CD4-positive, alpha-beta T cell treated with Interleukin-21 for 1 hour (primary cell): ENCODE measurements around the gene KIAA1958.

Experiments
- DNase-seq: peaks from one replicate; pipeline ENCODE4 v3.0.0-alpha.2; 2020

KIAA1958 gene

GRCh38 chr9:112531666-112532282, 45.1 kb downstream of the KIAA1958 start:
- no peak for DNase-seq

DNA sequence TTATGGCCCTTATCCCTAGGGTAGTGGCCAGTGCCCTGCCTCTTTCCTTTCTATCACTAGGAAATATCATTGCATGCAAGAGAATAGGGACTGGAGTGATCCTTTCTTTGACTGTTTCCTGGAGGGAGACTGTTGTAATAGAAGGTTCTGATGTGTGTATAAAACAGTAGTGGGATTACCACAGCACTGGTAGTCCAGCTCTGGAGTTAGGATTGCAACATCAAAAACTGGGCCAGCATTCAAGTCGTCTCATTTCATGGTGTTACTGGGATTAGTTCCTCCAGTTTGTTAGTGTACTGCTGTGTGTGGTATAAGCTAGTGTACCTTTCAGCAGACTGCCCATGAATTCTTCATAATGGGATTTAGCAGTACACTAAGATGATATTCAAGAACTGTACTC, 45.8 kb downstream of the KIAA1958 start:
- DNase-seq: no peak

DNA sequence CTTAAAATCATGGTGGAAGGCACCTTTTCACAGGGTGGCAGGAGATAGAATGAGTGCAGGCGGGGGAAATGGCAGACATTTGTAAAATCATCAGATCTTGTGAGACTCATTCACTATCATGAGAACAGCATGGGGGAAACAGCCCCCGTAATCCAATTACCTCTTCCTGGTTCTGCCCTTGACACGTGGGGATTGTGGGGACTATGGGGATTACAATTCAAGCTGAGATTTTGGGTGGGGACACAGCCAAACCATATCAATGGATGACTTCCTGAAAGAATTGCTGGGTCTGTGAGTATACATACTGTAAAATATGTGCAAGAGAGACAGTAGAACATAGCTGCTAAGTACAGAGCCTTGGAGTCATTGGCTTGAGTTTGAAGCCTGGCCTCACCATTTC, 47.0 kb downstream of the KIAA1958 start:
- no peak for DNase-seq

DNA sequence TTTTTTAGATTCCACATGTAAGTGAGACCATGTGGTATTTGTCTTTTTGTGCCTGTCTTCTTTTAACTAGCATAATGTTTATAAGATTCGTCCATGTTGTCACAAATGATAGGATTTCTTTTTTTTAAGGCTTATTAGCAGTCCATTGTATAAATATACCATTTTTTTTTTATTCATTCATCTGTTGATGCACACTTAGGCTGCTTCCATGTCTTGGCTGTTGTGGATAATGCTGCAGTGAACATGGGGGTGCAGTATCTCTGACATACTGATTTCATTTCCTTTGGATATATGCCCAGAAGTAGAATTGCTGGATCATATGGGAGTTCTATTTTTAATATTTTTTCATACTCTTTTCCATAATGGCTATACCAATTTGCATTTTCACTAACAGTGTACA, 48.7 kb downstream of the KIAA1958 start:
- DNase-seq: no peak

DNA sequence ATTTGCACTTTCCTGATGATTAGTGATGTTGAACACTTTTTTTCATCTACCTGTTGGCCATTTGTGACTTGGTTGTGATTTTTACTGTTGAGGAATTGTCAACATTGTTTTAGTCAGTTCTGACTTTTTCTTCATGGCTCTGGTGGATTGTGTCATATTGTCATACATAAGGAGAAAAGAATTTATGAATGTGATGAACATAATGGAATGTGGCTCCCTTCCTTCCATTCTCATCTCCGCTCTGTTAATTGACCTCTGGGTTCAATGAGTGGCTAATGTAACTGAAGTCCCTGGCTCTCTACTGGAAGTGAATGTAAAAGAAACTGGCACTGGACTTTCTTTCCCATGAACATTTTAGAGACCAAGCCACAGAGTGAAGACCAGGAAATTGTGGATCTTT, 49.2 kb downstream of the KIAA1958 start:
- DNase-seq: no peak

GRCh38 chr9:112537561-112537960, 50.9 kb downstream of the KIAA1958 start:
- DNase-seq: no peak

- no peak for DNase-seq
These were observed 54.2 kb downstream of the KIAA1958 start for GRCh38 chr9:112540800-112541199.

GRCh38 chr9:112541685-112542084, 55.1 kb downstream of the KIAA1958 start:
- no peak for DNase-seq

DNA sequence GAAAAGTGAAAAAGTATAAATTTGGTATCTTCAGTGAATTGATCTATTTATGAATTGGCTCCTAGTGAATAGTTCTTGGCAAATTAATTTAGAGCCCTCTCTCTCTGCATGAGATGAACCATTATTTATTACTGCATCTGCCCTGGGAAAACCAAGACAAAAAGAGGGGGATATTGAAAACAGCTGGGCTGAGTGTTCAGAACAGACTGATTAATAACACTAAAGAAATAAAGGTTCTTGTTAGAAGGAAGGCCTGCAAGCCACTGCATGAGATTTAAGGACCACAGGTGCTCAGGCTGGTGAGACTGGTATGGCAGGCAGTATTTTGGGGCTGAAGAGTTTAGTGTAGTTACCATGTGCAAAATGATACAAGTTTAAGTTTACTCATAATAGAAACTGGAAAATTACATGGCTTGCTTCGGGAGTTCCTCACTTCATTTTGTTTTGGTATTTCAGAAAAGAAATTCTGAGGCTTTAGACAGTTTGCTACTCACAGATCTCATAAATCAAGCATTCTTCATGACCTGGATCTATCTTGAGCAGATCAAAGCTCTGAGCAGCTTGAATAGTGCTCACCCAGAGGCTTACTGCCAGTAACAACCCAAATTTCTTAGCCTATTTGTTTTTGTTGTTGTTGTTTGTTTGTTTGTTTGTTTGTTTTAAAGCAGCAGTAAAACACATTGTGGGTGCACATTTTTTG, 56.1 kb downstream of the KIAA1958 start:
- DNase-seq: no peak

DNA sequence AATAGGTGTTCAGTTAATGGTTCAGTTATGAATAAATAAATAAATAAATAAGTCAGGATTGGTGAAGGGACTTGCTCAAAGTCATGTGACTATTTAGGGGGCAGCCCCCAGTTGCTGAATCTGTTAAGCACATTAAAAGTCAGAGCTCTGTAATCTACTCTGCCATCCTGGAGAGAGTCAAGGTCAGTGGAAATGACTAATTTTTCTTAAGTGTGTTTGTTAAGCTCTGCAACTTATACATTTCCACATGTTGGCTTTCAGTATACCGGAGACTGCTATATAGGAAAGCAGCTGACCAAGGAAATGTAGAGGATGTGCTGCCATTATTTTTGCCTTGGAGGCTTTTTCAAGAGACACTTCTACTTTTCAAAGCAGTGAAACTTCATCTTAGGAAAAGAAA, 57.9 kb downstream of the KIAA1958 start:
- no peak for DNase-seq

DNA sequence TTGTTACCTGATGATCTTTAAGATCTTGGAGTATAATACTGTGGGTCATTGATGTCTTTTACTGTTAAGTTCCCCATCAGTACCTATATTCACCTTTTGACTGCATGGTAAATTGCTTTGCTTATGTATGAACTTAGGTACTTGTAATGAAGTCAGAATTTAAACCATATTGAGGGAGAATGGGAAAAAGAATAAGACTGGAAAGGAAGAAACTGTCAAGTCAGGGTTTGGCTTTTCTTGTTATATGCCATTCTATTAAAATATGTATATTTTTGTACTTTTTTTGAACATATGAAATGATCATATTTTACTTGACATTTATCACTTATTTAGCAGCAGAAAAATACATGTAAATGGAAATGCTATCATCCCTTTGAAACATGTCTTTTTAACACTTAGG, 58.6 kb downstream of the KIAA1958 start:
- no peak for DNase-seq

- peak; percentile 8 for DNase-seq
These were observed 59.8 kb downstream of the KIAA1958 start for GRCh38 chr9:112546149-112547012.

GRCh38 chr9:112548051-112548440, 61.4 kb downstream of the KIAA1958 start:
- no peak for DNase-seq

DNA sequence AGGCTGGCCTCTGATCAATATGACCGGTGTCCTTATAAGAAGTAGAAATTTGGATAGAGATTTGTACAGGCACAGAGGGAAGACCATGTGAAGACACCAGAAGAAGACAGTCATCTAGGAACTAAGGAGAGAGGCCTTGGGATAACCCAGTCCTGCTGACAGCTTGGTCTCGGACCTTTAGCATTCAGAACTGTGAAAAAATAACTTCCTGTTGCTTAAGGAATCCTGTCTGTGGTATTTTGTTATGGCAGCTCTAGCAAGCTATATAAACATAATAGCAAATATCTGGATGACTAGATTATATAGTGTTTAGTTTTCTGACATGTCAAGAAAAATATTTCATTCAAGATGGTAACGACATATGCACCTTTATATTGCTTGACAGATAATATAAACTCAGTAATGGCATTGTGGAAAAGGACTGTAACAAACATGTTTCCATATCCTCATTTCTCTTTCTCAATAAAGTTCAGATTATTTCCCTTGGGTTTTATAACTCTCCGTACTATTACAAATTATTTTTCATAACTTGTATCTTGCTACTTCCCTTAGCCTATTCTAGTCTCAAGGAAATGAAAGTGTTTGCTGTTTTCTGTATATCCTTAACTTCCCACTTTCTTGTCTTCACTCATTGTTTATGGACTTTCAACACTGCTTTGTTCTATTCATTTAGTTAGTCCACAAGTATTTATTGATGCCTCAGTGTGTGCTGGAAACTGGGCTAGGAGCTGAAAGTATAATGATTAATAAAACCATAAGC, 62.4 kb downstream of the KIAA1958 start:
- no peak for DNase-seq

DNA sequence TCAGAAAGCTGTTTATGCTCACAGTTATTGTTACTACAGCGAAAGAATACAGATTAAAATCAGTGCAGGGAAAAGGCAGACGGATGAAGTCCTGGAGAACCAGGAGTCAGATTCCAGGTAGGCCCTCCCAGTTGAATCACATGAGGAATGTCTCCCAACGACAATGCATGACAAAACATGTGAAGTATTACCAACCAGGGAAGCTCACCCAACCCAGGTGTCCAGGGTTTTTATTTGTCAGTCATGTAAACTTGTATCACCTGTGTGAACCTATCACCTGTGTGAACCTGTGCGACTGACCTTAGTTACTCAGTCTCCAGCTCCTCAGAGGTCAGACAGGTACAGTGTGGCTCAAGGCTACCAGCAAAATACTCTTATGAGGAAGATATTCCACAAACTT, 63.9 kb downstream of the KIAA1958 start:
- DNase-seq: no peak

GRCh38 chr9:112551641-112552040, 65.0 kb downstream of the KIAA1958 start:
- DNase-seq: no peak

DNA sequence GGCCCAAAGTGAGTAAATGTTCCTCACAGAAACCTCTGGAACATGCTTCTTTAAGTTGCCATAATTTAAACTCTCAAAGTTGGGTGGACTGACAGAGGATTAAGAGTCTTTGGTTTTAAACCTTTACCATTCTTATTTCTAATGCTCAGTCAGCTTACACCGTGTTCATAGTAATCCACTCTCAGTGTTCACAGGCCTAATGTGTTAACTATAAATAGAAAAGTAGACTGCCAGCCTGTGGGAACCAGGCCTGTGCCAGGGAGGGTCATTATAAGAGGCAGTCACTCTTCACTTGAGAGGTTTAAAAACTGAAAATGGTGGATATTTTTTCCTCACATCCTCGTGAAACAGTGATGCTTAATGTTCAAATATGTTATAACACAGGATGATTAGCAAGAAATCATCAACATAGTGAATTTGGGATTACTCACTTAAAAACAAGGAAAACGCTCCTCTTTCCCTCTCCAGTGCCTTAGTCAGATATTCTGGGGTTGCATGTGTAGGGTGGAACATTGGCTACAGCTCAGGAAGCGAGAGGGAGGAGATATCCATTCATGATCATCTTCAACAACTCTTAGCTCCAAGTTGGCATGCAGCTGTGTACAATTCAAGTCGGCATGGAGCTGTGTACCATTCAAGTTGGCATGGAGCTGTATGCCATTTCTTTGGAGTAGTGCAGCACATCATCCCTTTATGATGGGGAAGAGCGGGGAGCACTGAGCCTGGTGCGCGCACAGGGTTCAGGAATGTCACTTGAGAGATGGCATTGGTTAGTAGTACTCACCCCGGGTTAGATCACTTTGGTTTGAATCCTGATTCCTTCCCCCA, 65.8 kb downstream of the KIAA1958 start:
- no peak for DNase-seq

- DNase-seq: no peak
These were observed 66.7 kb downstream of the KIAA1958 start for GRCh38 chr9:112553256-112553826.

- DNase-seq: no peak
These were observed 67.9 kb downstream of the KIAA1958 start for GRCh38 chr9:112554516-112554915.

DNA sequence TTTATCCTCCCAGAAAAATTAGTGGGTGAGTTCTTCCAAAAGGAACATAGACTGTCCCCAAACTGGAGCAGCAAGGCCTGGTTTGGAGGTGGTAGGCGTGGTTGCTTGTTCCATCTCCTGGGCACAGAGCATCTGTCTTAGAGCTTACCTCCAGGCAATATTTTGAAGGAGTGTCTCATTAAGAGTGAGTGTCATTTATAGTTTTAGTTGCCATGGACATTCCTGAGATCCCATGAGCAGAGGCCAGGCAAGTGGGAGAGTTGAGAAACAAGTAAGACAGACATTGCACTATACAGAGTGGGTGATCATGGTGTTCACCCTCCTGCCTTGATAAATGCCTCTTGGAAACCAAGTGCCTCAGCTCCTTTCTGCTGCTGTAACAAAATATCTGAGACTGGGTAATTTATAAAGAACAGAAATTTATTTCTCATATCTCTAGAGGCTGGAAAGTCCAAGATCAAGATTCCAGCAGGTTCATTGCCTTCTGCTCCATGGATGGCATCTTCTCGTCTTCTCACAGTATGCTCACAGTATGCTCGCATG, 68.5 kb downstream of the KIAA1958 start:
- no peak for DNase-seq

DNA sequence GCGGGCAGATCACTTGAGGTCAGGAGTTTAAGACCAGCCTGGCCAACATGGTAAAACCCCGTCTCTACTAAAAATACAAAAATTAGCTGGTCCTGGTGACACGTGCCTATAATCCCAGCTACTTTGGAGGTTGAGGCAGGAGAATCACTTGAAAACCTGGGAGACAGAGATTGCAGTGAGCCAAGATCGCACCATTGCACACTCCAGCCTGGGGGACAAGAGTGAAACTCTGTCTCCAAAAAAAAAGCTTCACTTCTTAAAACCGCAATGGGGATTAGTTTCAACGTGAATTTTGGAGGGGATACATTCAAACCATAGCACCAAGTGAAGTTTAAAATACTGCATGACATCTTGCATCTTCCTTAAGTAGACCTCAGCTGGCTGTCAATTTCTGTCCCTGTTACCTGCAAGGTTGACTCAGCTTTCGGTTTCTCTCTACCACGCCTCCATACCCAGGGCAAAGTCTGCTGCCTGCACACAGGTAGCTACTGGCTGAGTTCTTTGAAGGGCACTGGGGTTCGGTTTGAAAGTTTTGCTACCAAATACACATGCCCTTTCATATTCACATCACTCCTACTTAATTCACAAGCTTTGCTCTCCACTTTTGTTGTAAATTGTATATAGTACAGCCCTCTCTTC, 69.3 kb downstream of the KIAA1958 start:
- no peak for DNase-seq
